CD14-positive monocyte (primary cell): ENCODE results near the gene SSNA1. TPM values are rescaled to one million over a fixed set of nuclear protein-coding genes. Genes with fewer than 3 reads are reported as not detected.

Experiments
- DNase-seq, 3 donors: peaks; one replicate each; pipeline ENCODE4 v3.0.0-alpha.2; 2011 to 2022
- H2AFZ ChIP-seq: 2 replicates; pipeline ENCODE4 v1.6.0; 2012; ENCODE audit warnings: mild to moderate bottlenecking, low read depth, low read length, inconsistent platforms; ENCODE audit not compliant: insufficient read depth, poor library complexity, severe bottlenecking
- H3K27ac ChIP-seq, 2 donors: 1 replicate in 1 of 2; 2 replicates in 1 of 2; pipeline ENCODE4 v1.5.1; 2012 to 2013; ENCODE audit warnings: low read length in 2 of 2, control low read depth in 1 of 2, inconsistent platforms in 1 of 2, low read depth in 1 of 2, mild to moderate bottlenecking in 1 of 2
- H3K27me3 ChIP-seq, 2 donors: one replicate each; pipeline versions ENCODE4 v1.6.0 to v1.6.1; 2011 to 2013; ENCODE audit warnings: low read length in 2 of 2; ENCODE audit not compliant: control insufficient read depth in 2 of 2, insufficient read depth in 2 of 2
- H3K36me3 ChIP-seq, 2 donors: replicated peaks in 1 of 2; 1 replicate in 1 of 2; 2 replicates in 1 of 2; pipeline versions ENCODE4 v1.5.1 to v1.6.1; 2012 to 2013; ENCODE audit warnings: low read length in 2 of 2, control low read depth in 1 of 2, inconsistent platforms in 1 of 2, mild to moderate bottlenecking in 1 of 2; ENCODE audit not compliant: insufficient read depth in 2 of 2, control insufficient read depth in 1 of 2
- H3K4me1 ChIP-seq, 2 donors: 1 replicate in 1 of 2; 2 replicates in 1 of 2; pipeline versions ENCODE4 v1.5.1 to v1.6.1; 2012 to 2013; ENCODE audit warnings: low read length in 2 of 2, control low read depth in 1 of 2, inconsistent platforms in 1 of 2, mild to moderate bottlenecking in 1 of 2, moderate library complexity in 1 of 2; ENCODE audit not compliant: insufficient read depth in 2 of 2, control insufficient read depth in 1 of 2
- H3K4me2 ChIP-seq: replicated peaks from 2 replicates; pipeline ENCODE3; 2012; ENCODE audit warnings: low read length, moderate library complexity, mild to moderate bottlenecking; ENCODE audit not compliant: poor library complexity, severe bottlenecking; ENCODE audit errors: extremely low read depth
- H3K4me3 ChIP-seq, 3 experiments: fragments of 200-600 bp in 1 of 3; sonication (generic) in 1 of 3; replicated peaks in 1 of 3; 1 replicate in 2 of 3; 2 replicates in 1 of 3; pipeline ENCODE4 v1.5.1; 2011 to 2013; ENCODE audit warnings: low read length in 3 of 3, mild to moderate bottlenecking in 3 of 3, control low read depth in 2 of 3, low read depth in 2 of 3, inconsistent platforms in 1 of 3, moderate library complexity in 1 of 3
- H3K79me2 ChIP-seq: 2 replicates; pipeline ENCODE4 v1.6.0; 2012; ENCODE audit warnings: mild to moderate bottlenecking, control low read depth, inconsistent platforms, low read length, moderate library complexity; ENCODE audit not compliant: insufficient read depth
- H3K9ac ChIP-seq: 2 replicates; pipeline ENCODE4 v1.6.0; 2017; ENCODE audit warnings: low read length, mild to moderate bottlenecking; ENCODE audit not compliant: insufficient read depth, poor library complexity, severe bottlenecking
- H3K9me3 ChIP-seq, 2 donors: replicated peaks in 1 of 2; 1 replicate in 1 of 2; 2 replicates in 1 of 2; pipeline versions ENCODE4 v1.5.1 to v1.6.1; 2012 to 2013; ENCODE audit warnings: low read length in 2 of 2, control low read depth in 1 of 2; ENCODE audit not compliant: control insufficient read depth in 1 of 2, insufficient read depth in 1 of 2
- H4K20me1 ChIP-seq: 2 replicates; pipeline ENCODE4 v1.6.0; 2012; ENCODE audit warnings: mild to moderate bottlenecking, low read length, control low read depth, moderate library complexity; ENCODE audit not compliant: insufficient read depth
- H3K27ac Mint-ChIP-seq, 7 donors: one replicate each; pipeline ENCODE4 v1.8.0; 2020; ENCODE audit warnings: mild to moderate bottlenecking in 7 of 7, mixed read lengths in 7 of 7, moderate library complexity in 6 of 7, inconsistent platforms in 2 of 7
- H3K27me3 Mint-ChIP-seq, 3 donors: one replicate each; pipeline ENCODE4 v1.8.0; 2021 to 2022; ENCODE audit warnings: low read depth in 3 of 3, mild to moderate bottlenecking in 3 of 3, mixed read lengths in 3 of 3, moderate library complexity in 3 of 3, inconsistent platforms in 1 of 3
- H3K36me3 Mint-ChIP-seq, 2 donors: one replicate each; pipeline ENCODE4 v1.8.0; 2020; ENCODE audit warnings: mixed read lengths in 2 of 2, inconsistent platforms in 1 of 2, mild to moderate bottlenecking in 1 of 2
- H3K4me1 Mint-ChIP-seq: one replicate; pipeline ENCODE4 v1.8.0; 2020; ENCODE audit warnings: mild to moderate bottlenecking, mixed read lengths
- H3K4me3 Mint-ChIP-seq, 2 donors: one replicate each; pipeline ENCODE4 v1.8.0; 2020; ENCODE audit warnings: mild to moderate bottlenecking in 2 of 2, mixed read lengths in 2 of 2, moderate library complexity in 1 of 2
- H3K9me3 Mint-ChIP-seq, 7 donors: one replicate each; pipeline ENCODE4 v1.8.0; 2020 to 2022; ENCODE audit warnings: mixed read lengths in 7 of 7, mild to moderate bottlenecking in 6 of 7, moderate library complexity in 6 of 7, inconsistent platforms in 2 of 7
- WGBS: methylation state at CpG from one replicate; pipeline ENCODE4 v1.1.5; 2013; ENCODE audit warnings: missing lambda C conversion rate; ENCODE audit not compliant: insufficient coverage; 5-methylcytosine and 5-hydroxymethylcytosine counted together
- intact Hi-C, 2 donors: fragments of 100-400 bp; cut with micrococcal nuclease; formaldehyde crosslinking; loops; one replicate each; pipeline versions ENCODE4 v1.15.0 to v1.15.1; 2023
- polyA plus RNA-seq, 3 donors: library from polyadenylated mRNA; depleted of rRNA in 1 of 3; unstranded in 2 of 3; stranded (reverse) in 1 of 3; fragments of 300-500 nt in 2 of 3; fragments of >200 nt in 1 of 3; fragmentation: Illumina TruSeq in 2 of 3; gene quantifications; 1 replicate in 2 of 3; 2 replicates in 1 of 3; pipeline ENCODE4 v1.2.3, GENCODE V29; 2012 to 2021
- TF ChIP-seq, protein P1 (sequence below): fragments of 200-600 bp; IDR thresholded peaks from one replicate; pipeline ENCODE4 v1.8.0; 2022; ENCODE audit warnings: antibody characterized with exemption, mild to moderate bottlenecking

SSNA1 gene
- polyA plus RNA-seq, 3 donors, result 87.0 to 118 (median 98.3) TPM

DNA sequence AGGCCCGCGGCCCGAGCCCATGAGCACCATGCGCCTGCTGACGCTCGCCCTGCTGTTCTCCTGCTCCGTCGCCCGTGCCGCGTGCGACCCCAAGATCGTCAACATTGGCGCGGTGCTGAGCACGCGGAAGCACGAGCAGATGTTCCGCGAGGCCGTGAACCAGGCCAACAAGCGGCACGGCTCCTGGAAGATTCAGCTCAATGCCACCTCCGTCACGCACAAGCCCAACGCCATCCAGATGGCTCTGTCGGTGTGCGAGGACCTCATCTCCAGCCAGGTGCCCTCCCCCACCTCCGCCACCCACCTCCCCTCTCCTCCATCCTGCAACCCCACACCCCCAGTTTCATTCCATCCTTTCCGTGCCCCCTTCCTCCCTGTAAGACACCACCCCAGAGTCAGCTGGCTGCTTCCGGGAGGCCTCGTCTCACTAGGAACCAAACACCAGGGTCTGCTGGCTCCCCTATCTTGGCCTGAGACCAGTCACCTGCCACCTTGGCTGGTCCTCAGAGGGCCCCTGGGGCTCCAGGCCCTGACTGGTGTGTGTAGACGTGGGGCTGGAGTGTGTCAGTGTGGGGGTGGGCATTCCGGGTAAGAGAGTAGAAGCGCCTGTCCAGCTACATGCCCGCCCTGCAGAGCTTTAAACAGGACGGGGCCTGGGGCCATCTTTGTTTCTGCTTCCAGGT is 48.9 kb upstream of the SSNA1 start:
- Histone ChIP-seq H3K27ac (no peak overlapping the region), H3K4me2 (no peak overlapping the region), H3K4me3 (no peak overlapping the region), H2AFZ (no peak overlapping the region), H3K27me3 (peaks cover 14 to 53% of the 10 kb centered on the region in 2 donors), H3K79me2 (no peaks in the 10 kb centered on the region), H3K9ac (no peak overlapping the region), H3K4me1 (no peaks in the 10 kb centered on the region), H3K36me3 (no peaks in the 10 kb centered on the region), H3K9me3 (peaks cover 0 to 14% of the 10 kb centered on the region in 2 donors), H4K20me1 (no peaks in the 10 kb centered on the region)
- Mint-ChIP-seq H3K27me3 (peaks cover 56 to 71% (median 56%) of the 10 kb centered on the region in 3 donors), H3K9me3 (peaks cover 0 to 7% (median 1%) of the 10 kb centered on the region in 7 donors), H3K4me1 (no peaks in the 10 kb centered on the region), H3K36me3 (peaks cover 0 to 2% of the 10 kb centered on the region in 2 donors), H3K4me3 (peak overlapping the region in 1 of 2 donors; percentile 80), H3K27ac (no peak overlapping the region)
- TF ChIP-seq, protein P1, sequence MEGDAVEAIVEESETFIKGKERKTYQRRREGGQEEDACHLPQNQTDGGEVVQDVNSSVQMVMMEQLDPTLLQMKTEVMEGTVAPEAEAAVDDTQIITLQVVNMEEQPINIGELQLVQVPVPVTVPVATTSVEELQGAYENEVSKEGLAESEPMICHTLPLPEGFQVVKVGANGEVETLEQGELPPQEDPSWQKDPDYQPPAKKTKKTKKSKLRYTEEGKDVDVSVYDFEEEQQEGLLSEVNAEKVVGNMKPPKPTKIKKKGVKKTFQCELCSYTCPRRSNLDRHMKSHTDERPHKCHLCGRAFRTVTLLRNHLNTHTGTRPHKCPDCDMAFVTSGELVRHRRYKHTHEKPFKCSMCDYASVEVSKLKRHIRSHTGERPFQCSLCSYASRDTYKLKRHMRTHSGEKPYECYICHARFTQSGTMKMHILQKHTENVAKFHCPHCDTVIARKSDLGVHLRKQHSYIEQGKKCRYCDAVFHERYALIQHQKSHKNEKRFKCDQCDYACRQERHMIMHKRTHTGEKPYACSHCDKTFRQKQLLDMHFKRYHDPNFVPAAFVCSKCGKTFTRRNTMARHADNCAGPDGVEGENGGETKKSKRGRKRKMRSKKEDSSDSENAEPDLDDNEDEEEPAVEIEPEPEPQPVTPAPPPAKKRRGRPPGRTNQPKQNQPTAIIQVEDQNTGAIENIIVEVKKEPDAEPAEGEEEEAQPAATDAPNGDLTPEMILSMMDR, result no peak
- intact Hi-C loops, result no loop called here
- 37% methylated on average over 34 of the region's 37 CpGs for WGBS
- no peak for DNase-seq

DNA sequence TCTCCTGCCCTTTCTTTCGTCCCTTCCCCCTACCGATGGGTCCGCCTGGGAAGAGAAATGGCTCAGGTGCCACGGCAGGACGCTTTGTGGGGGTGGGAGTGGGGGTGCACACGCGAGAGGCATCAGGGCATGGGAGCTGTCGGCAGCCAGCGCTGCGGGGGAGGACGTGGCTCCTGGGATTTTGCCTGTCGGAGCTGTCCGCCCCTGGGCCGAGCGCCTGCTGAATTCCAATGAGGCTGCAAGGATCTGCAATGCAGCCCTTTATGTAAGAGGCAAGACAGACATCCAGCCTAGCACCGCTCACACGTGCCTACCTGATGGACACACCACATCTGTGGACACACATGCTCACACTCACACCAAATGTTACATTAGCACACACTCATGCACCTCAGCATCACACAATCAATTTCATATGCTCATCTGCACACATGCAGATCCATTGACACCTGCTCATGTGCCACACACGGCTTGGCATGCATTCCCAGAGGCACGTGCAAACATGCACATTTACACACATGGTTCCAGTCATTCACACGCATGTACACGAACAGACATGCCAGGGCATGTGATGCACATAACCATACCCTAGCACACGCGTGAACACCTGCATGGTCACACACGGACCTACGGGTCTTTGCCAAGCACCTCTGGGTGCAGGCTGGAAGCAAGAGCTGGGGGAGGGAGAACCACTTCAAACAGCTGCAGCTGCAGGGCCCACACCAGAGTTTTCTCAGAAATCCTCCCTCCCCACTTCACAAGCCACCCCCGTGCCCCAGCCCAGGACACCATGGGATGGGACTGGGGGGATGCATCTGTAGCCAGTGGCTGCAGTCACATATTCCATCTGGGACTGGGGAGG is 48.1 kb upstream of the SSNA1 start:
- H3K27ac ChIP-seq, result no peak overlapping the region
- Mint-ChIP-seq H3K9me3 (peaks cover 0 to 7% (median 1%) of the 10 kb centered on the region in 7 donors), H3K27ac (no peak overlapping the region), H3K4me3 (peak overlapping the region in 1 of 2 donors; percentile 24), H3K27me3 (peaks cover 53 to 69% (median 56%) of the 10 kb centered on the region in 3 donors), H3K4me1 (no peaks in the 10 kb centered on the region), H3K36me3 (peaks cover 0 to 2% of the 10 kb centered on the region in 2 donors)
- H3K79me2 ChIP-seq, result no peaks in the 10 kb centered on the region
- no peak for DNase-seq
- H3K27me3 ChIP-seq, result peaks cover 14 to 53% of the 10 kb centered on the region in 2 donors
- 63% methylated on average over 16 of the region's 26 CpGs for WGBS
- H3K9me3 ChIP-seq, result peaks cover 0 to 14% of the 10 kb centered on the region in 2 donors
- H3K36me3 ChIP-seq, result no peaks in the 10 kb centered on the region
- H3K9ac ChIP-seq, result no peak overlapping the region
- H2AFZ ChIP-seq, result no peak overlapping the region
- intact Hi-C loops, result no loop called here
- no peaks in the 10 kb centered on the region for H4K20me1 ChIP-seq
- H3K4me3 ChIP-seq, result no peak overlapping the region
- no peak overlapping the region for H3K4me2 ChIP-seq
- TF ChIP-seq, protein P1, result no peak
- H3K4me1 ChIP-seq, result no peaks in the 10 kb centered on the region
